Chondrocyte (in vitro differentiated cells): Measurements from ENCODE around the gene OSBPL1A. TPM values are rescaled to one million over a fixed set of nuclear protein-coding genes. Genes with fewer than 3 reads are reported as not detected.

ENCODE experiments used
- DNase-seq: peaks from one replicate; pipeline ENCODE4 v3.0.0; 2021; ENCODE audit warnings: mixed read lengths, low spot score
- H3K27ac Mint-ChIP-seq: one replicate; pipeline ENCODE4 v1.8.0; 2021; ENCODE audit warnings: mild to moderate bottlenecking, moderate library complexity, mixed read lengths; ENCODE audit not compliant: unreplicated experiment
- H3K27me3 Mint-ChIP-seq: 2 replicates; pipeline ENCODE4 v1.8.0; 2021; ENCODE audit warnings: low read depth, mixed read lengths
- H3K36me3 Mint-ChIP-seq: 2 replicates; pipeline ENCODE4 v1.8.0; 2021; ENCODE audit warnings: low read depth, mixed read lengths
- H3K4me1 Mint-ChIP-seq: 2 replicates; pipeline ENCODE4 v1.8.0; 2021; ENCODE audit warnings: low read depth, mild to moderate bottlenecking, mixed read lengths
- H3K4me3 Mint-ChIP-seq: one replicate; pipeline ENCODE4 v1.8.0; 2021; ENCODE audit warnings: mild to moderate bottlenecking, moderate library complexity, mixed read lengths; ENCODE audit not compliant: unreplicated experiment
- H3K9me3 Mint-ChIP-seq: 2 replicates; pipeline ENCODE4 v1.8.0; 2021; ENCODE audit warnings: low read depth, mixed read lengths
- total RNA-seq: library from RNA; stranded (reverse); gene quantifications from 3 replicates; pipeline ENCODE4 v1.2.1, GENCODE V29; 2021
- TF ChIP-seq, protein P1 (sequence below): fragments of 200-600 bp; sonication (generic); IDR thresholded peaks from 2 replicates; pipeline ENCODE4 v1.5.0; 2021; ENCODE audit warnings: antibody characterized with exemption, mild to moderate bottlenecking, moderate library complexity

OSBPL1A gene
- total RNA-seq, 1 donor from 2014 or later = 33.3 TPM

- no peak for DNase-seq
- TF ChIP-seq, protein P1, sequence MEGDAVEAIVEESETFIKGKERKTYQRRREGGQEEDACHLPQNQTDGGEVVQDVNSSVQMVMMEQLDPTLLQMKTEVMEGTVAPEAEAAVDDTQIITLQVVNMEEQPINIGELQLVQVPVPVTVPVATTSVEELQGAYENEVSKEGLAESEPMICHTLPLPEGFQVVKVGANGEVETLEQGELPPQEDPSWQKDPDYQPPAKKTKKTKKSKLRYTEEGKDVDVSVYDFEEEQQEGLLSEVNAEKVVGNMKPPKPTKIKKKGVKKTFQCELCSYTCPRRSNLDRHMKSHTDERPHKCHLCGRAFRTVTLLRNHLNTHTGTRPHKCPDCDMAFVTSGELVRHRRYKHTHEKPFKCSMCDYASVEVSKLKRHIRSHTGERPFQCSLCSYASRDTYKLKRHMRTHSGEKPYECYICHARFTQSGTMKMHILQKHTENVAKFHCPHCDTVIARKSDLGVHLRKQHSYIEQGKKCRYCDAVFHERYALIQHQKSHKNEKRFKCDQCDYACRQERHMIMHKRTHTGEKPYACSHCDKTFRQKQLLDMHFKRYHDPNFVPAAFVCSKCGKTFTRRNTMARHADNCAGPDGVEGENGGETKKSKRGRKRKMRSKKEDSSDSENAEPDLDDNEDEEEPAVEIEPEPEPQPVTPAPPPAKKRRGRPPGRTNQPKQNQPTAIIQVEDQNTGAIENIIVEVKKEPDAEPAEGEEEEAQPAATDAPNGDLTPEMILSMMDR = no peak
- Mint-ChIP-seq H3K27me3 (no peaks in the 10 kb centered on the region), H3K27ac (no peak overlapping the region), H3K4me1 (peaks cover 23% of the 10 kb centered on the region), H3K9me3 (no peaks in the 10 kb centered on the region), H3K36me3 (peaks cover 19% of the 10 kb centered on the region), H3K4me3 (no peak overlapping the region)
Observed at GRCh38 chr18:24432618-24433017, 35.0 kb upstream of the OSBPL1A start.

GRCh38 chr18:24429188-24429587 lies 31.6 kb upstream of the OSBPL1A start:
- H3K27ac Mint-ChIP-seq = no peak overlapping the region
- TF ChIP-seq, protein P1 = no peak
- peaks cover 2% of the 10 kb centered on the region for H3K27me3 Mint-ChIP-seq
- peaks cover 32% of the 10 kb centered on the region for H3K4me1 Mint-ChIP-seq
- peaks cover 8% of the 10 kb centered on the region for H3K9me3 Mint-ChIP-seq
- H3K36me3 Mint-ChIP-seq = peaks cover 14% of the 10 kb centered on the region
- no peak for DNase-seq
- no peak overlapping the region for H3K4me3 Mint-ChIP-seq

GRCh38 chr18:24428709-24429108 lies 31.1 kb upstream of the OSBPL1A start:
- Mint-ChIP-seq H3K4me3 (no peak overlapping the region), H3K9me3 (peaks cover 8% of the 10 kb centered on the region), H3K27me3 (peaks cover 4% of the 10 kb centered on the region), H3K27ac (no peak overlapping the region), H3K36me3 (peaks cover 14% of the 10 kb centered on the region), H3K4me1 (peaks cover 32% of the 10 kb centered on the region)
- DNase-seq = no peak
- TF ChIP-seq, protein P1 = peak; percentile 42

GRCh38 chr18:24427484-24427883 lies 29.9 kb upstream of the OSBPL1A start:
- peaks cover 11% of the 10 kb centered on the region for H3K27me3 Mint-ChIP-seq
- H3K36me3 Mint-ChIP-seq = peaks cover 10% of the 10 kb centered on the region
- peaks cover 32% of the 10 kb centered on the region for H3K4me1 Mint-ChIP-seq
- peak overlapping the region; percentile 97 for H3K27ac Mint-ChIP-seq
- H3K4me3 Mint-ChIP-seq = peak overlapping the region; percentile 89
- DNase-seq = no peak
- H3K9me3 Mint-ChIP-seq = peaks cover 8% of the 10 kb centered on the region
- TF ChIP-seq, protein P1 = no peak

- peak within 1 kb of the TSS; percentile 89 for H3K4me3 Mint-ChIP-seq
Observed at GRCh38 chr18:24426398-24427294, 29.0 kb upstream of the OSBPL1A start, which contains the start of gene IMPACT. TSS of gene IMPACT (plus strand) at chr18:24426670. CDS start at chr18:24426757, 87 bp downstream.

More at GRCh38 chr18:24426398-24427294, 29.0 kb upstream of the OSBPL1A start, which contains the start of gene IMPACT:
- peak; percentile 94 for DNase-seq
- H3K9me3 Mint-ChIP-seq = peaks cover 8% of the 10 kb centered on the region
- peaks cover 32% of the 10 kb centered on the region for H3K4me1 Mint-ChIP-seq
- peak within 1 kb of the TSS; percentile 97 for H3K27ac Mint-ChIP-seq
- H3K27me3 Mint-ChIP-seq = peaks cover 11% of the 10 kb centered on the region
- TF ChIP-seq, protein P1 = no peak
- peaks cover 8% of the 10 kb centered on the region for H3K36me3 Mint-ChIP-seq
